ENCODE measurements around the gene DHDH. TPM values are rescaled to one million over a fixed set of nuclear protein-coding genes. Genes with fewer than 3 reads are reported as not detected.

Gene DHDH
- polyA plus RNA-seq, 1 experiment, result 0.48 TPM

GRCh38 chr19:48967346-48968178 is 34.1 kb downstream of the DHDH start:
- TF ChIP-seq, protein P1, sequence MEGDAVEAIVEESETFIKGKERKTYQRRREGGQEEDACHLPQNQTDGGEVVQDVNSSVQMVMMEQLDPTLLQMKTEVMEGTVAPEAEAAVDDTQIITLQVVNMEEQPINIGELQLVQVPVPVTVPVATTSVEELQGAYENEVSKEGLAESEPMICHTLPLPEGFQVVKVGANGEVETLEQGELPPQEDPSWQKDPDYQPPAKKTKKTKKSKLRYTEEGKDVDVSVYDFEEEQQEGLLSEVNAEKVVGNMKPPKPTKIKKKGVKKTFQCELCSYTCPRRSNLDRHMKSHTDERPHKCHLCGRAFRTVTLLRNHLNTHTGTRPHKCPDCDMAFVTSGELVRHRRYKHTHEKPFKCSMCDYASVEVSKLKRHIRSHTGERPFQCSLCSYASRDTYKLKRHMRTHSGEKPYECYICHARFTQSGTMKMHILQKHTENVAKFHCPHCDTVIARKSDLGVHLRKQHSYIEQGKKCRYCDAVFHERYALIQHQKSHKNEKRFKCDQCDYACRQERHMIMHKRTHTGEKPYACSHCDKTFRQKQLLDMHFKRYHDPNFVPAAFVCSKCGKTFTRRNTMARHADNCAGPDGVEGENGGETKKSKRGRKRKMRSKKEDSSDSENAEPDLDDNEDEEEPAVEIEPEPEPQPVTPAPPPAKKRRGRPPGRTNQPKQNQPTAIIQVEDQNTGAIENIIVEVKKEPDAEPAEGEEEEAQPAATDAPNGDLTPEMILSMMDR (IDR thresholded peaks at IDR 0.05; ENCODE audit: low read depth, low read length), result no peak
- DNase-seq (ENCODE audit: low read depth, low spot score), result no peak
- Histone ChIP-seq H3K4me3 (ENCODE audit: low read depth, low read length) (peak overlapping the region; percentile 100), H3K27ac (ENCODE audit: low read depth, low read length) (peak overlapping the region; percentile 47), H3K9me3 (ENCODE audit: control insufficient read depth, insufficient read depth, low read length) (peaks cover 12% of the 10 kb centered on the region; the same call in 1 of the 2 replicates), H3K27me3 (ENCODE audit: control insufficient read depth, insufficient read depth, low read length) (no peaks in the 10 kb centered on the region)
- POLR2A ChIA-PET, result interaction anchor here (0.6 to 5.6 kb wide), 9 partner anchors 12 to 188 kb away, joined by 3 to 83 read pairs (median 5); partner anchors contain the start of genes GYS1, NUCB1, PPP1R15A and RUVBL2
- CTCF ChIA-PET, result interaction anchor here (0.6 to 1.8 kb wide), 3 partner anchors 26 to 180 kb away, joined by 3 to 7 read pairs (median 3); partner anchors contain the start of genes GYS1 and RUVBL2

GRCh38 chr19:48968179-48968661 is 34.7 kb downstream of the DHDH start:
- no peak overlapping the region for H3K4me3 ChIP-seq (ENCODE audit: low read depth, low read length)
- TF ChIP-seq, protein P1 (IDR thresholded peaks at IDR 0.05; ENCODE audit: low read depth, low read length), result no peak
- CTCF ChIA-PET, result interaction anchor here (0.6 to 1.0 kb wide), 2 partner anchors 177 to 180 kb away, joined by 3 read pairs; no protein-coding TSS in a partner anchor
- POLR2A ChIA-PET, result interaction anchor here (0.6 to 5.6 kb wide), 8 partner anchors 11 to 189 kb away, joined by 3 to 83 read pairs (median 6); partner anchors contain the start of genes GYS1, PPP1R15A and RUVBL2
- peaks cover 12% of the 10 kb centered on the region; the same call in 1 of the 2 replicates for H3K9me3 ChIP-seq (ENCODE audit: control insufficient read depth, insufficient read depth, low read length)
- H3K27ac ChIP-seq (ENCODE audit: low read depth, low read length), result peak overlapping the region; percentile 47
- H3K27me3 ChIP-seq (ENCODE audit: control insufficient read depth, insufficient read depth, low read length), result no peaks in the 10 kb centered on the region
- DNase-seq (ENCODE audit: low read depth, low spot score), result no peak

GRCh38 chr19:48968813-48969218 is 35.3 kb downstream of the DHDH start:
- H3K9me3 ChIP-seq (ENCODE audit: control insufficient read depth, insufficient read depth, low read length), result peaks cover 12% of the 10 kb centered on the region; the same call in 1 of the 2 replicates
- CTCF ChIA-PET, result no interaction called here
- H3K27me3 ChIP-seq (ENCODE audit: control insufficient read depth, insufficient read depth, low read length), result no peaks in the 10 kb centered on the region
- TF ChIP-seq, protein P1 (IDR thresholded peaks at IDR 0.05; ENCODE audit: low read depth, low read length), result no peak
- DNase-seq (ENCODE audit: low read depth, low spot score), result no peak
- H3K27ac ChIP-seq (ENCODE audit: low read depth, low read length), result no peak overlapping the region
- POLR2A ChIA-PET, result interaction anchor here (0.6 to 5.6 kb wide), 6 partner anchors 15 to 95 kb away, joined by 3 to 83 read pairs (median 6); partner anchors contain the start of genes GYS1, PPP1R15A and RUVBL2
- H3K4me3 ChIP-seq (ENCODE audit: low read depth, low read length), result no peak overlapping the region

GRCh38 chr19:48969276-48970138 is 36.0 kb downstream of the DHDH start:
- Histone ChIP-seq H3K9me3 (ENCODE audit: control insufficient read depth, insufficient read depth, low read length) (peaks cover 12% of the 10 kb centered on the region; the same call in 1 of the 2 replicates), H3K27me3 (ENCODE audit: control insufficient read depth, insufficient read depth, low read length) (no peaks in the 10 kb centered on the region), H3K27ac (ENCODE audit: low read depth, low read length) (no peak overlapping the region), H3K4me3 (ENCODE audit: low read depth, low read length) (no peak overlapping the region)
- ChIA-PET CTCF (interaction anchor here (1.0 to 3.2 kb wide), 7 partner anchors 11 to 181 kb away, joined by 3 to 38 read pairs (median 11); partner anchors contain the start of genes GYS1 and RUVBL2), POLR2A (interaction anchor here (0.6 to 1.2 kb wide), 6 partner anchors 15 to 128 kb away, joined by 3 to 7 read pairs (median 4); no protein-coding TSS in a partner anchor)
- DNase-seq (ENCODE audit: low read depth, low spot score), result no peak
- TF ChIP-seq, protein P1 (IDR thresholded peaks at IDR 0.05; ENCODE audit: low read depth, low read length), result no peak

Measured in AG04450 (cell line).